GM19099 (cell line): Measurements from ENCODE around the gene RAPGEF5.

Experiments
- POLR2A ChIP-seq: IDR thresholded peaks from 3 replicates; pipeline ENCODE4 v1.6.1; 2011; ENCODE audit warnings: low read depth; ENCODE audit not compliant: insufficient read length; ENCODE audit errors: extremely low read depth

RAPGEF5 gene

GRCh38 chr7:22281481-22281880 is 75.5 kb downstream of the RAPGEF5 start:
- TF ChIP-seq POLR2A = no peak

GRCh38 chr7:22280031-22280430 is 76.9 kb downstream of the RAPGEF5 start:
- TF ChIP-seq POLR2A = no peak

- no peak for TF ChIP-seq POLR2A
Measured at GRCh38 chr7:22278660-22279059, 78.3 kb downstream of the RAPGEF5 start.

- TF ChIP-seq POLR2A = no peak
Measured at GRCh38 chr7:22277375-22277774, 79.6 kb downstream of the RAPGEF5 start.

GRCh38 chr7:22275661-22276060 is 81.3 kb downstream of the RAPGEF5 start:
- no peak for TF ChIP-seq POLR2A

GRCh38 chr7:22271311-22271710 is 85.6 kb downstream of the RAPGEF5 start:
- no peak for TF ChIP-seq POLR2A

- no peak for TF ChIP-seq POLR2A
Measured at GRCh38 chr7:22270371-22270770, 86.6 kb downstream of the RAPGEF5 start.

- TF ChIP-seq POLR2A = no peak
Measured at GRCh38 chr7:22269963-22270362, 87.0 kb downstream of the RAPGEF5 start.

- TF ChIP-seq POLR2A = no peak
Measured at GRCh38 chr7:22268884-22269421, 88.0 kb downstream of the RAPGEF5 start.

- no peak for TF ChIP-seq POLR2A
Measured at GRCh38 chr7:22267930-22268615, 88.9 kb downstream of the RAPGEF5 start.

GRCh38 chr7:22262538-22262937 is 94.4 kb downstream of the RAPGEF5 start:
- TF ChIP-seq POLR2A = no peak

GRCh38 chr7:22256541-22257096 is 100.3 kb downstream of the RAPGEF5 start:
- no peak for TF ChIP-seq POLR2A

- no peak for TF ChIP-seq POLR2A
Measured at GRCh38 chr7:22255834-22256233, 101.1 kb downstream of the RAPGEF5 start.

GRCh38 chr7:22255342-22255741 is 101.6 kb downstream of the RAPGEF5 start:
- TF ChIP-seq POLR2A = no peak

GRCh38 chr7:22252936-22253536 is 103.9 kb downstream of the RAPGEF5 start:
- no peak for TF ChIP-seq POLR2A

- no peak for TF ChIP-seq POLR2A
Measured at GRCh38 chr7:22252016-22252415, 104.9 kb downstream of the RAPGEF5 start.

GRCh38 chr7:22251281-22251680 is 105.7 kb downstream of the RAPGEF5 start:
- no peak for TF ChIP-seq POLR2A

GRCh38 chr7:22250390-22250789 is 106.6 kb downstream of the RAPGEF5 start:
- TF ChIP-seq POLR2A = no peak
